Activated naive CD4-positive, alpha-beta T cell treated with anti-CD3 and anti-CD28 coated beads, Interleukin-2, amount 10 ng/mL, durations not matched to agents 7 days and 5 days (primary cell): ENCODE data around the gene NR1I2.

Experiments used
- CTCF ChIA-PET: fragments of 350-600 bp; sonication (Branson Sonifier 250); formaldehyde crosslinking; loops from one replicate; lab custom pipeline; 2021; ENCODE audit warnings: antibody characterized with exemption; lab: Charles Lee
- DNase-seq: peaks from one replicate; pipeline ENCODE4 v3.0.0-alpha.2; 2020
- H3K27ac Mint-ChIP-seq: one replicate; pipeline ENCODE4 v1.8.0; 2021; ENCODE audit warnings: mild to moderate bottlenecking, moderate library complexity, mixed read lengths
- H3K27me3 Mint-ChIP-seq: one replicate; pipeline ENCODE4 v1.8.0; 2021; ENCODE audit warnings: mild to moderate bottlenecking, mixed read lengths
- H3K36me3 Mint-ChIP-seq: one replicate; pipeline ENCODE4 v1.8.0; 2021; ENCODE audit warnings: mixed read lengths
- H3K4me1 Mint-ChIP-seq: one replicate; pipeline ENCODE4 v1.8.0; 2021; ENCODE audit warnings: mixed read lengths
- H3K4me3 Mint-ChIP-seq: one replicate; pipeline ENCODE4 v1.8.0; 2021; ENCODE audit warnings: mild to moderate bottlenecking, moderate library complexity, mixed read lengths
- H3K9me3 Mint-ChIP-seq: one replicate; pipeline ENCODE4 v1.8.0; 2021; ENCODE audit warnings: mixed read lengths

The NR1I2 gene

DNA sequence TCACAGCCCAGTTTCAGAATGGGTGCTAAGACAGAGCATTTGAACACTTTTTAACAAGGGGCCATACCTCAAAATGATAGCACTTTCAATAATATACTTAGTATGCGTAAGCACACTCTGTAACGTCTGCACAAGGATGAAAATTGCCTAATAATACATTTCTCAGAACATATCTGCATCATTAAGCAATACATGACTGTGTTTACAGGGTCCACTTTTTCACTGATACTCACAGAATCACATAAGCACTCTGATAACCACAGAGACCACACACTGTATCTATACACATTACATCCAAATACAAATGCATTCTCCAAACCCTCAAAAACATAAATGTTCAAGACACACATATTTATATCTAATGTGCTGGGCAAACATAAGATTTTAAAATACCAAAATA lies 79.8 kb downstream of the NR1I2 start:
- Mint-ChIP-seq H3K36me3 (peaks cover 55% of the 10 kb centered on the region), H3K4me1 (peaks cover 5% of the 10 kb centered on the region), H3K4me3 (no peak overlapping the region), H3K27me3 (no peaks in the 10 kb centered on the region), H3K9me3 (peaks cover under 1% of the 10 kb centered on the region), H3K27ac (no peak overlapping the region)
- CTCF ChIA-PET, result no interaction called here
- no peak for DNase-seq

DNA sequence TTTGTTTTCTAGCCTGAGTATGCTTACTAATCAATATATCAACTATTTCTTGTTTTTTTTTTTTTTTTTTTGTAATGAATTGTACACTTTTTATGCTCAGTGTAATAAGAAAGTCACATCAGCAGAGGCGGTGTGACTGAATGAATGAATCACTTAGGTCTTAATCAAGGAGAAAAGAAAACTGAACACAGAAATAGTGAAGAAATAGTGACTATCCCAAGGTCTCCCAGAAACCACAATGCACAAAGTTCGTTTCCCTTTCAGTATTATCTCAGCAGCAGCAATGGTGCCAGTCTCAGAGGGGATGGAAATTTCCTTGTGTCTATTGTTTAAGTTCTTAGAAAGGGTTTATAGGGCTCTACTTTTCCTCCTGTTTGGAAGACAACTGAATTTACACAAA lies 80.7 kb downstream of the NR1I2 start:
- Mint-ChIP-seq H3K9me3 (no peaks in the 10 kb centered on the region), H3K36me3 (peaks cover 52% of the 10 kb centered on the region), H3K27ac (no peak overlapping the region), H3K27me3 (no peaks in the 10 kb centered on the region), H3K4me3 (no peak overlapping the region), H3K4me1 (no peaks in the 10 kb centered on the region)
- CTCF ChIA-PET, result no interaction called here
- no peak for DNase-seq

DNA sequence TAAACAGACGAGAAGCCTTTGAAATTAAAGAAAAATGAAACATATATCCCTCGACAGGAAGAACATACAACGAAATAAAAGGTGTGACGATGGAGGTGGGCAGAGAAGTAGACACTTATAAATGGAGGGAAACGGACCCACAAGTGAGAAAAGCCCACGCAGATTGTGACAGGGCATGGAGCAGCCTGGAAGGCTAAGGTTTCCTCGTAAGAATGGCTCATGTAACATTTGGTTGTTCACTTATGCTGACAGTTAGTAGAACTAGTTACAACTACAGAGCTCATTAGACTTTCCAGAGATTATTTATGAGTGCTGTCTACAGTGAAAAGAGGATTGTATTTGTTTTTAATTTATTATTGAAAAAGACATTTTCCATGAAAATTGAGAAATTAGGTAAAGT lies 82.6 kb downstream of the NR1I2 start:
- Mint-ChIP-seq H3K4me3 (no peak overlapping the region), H3K9me3 (no peaks in the 10 kb centered on the region), H3K27me3 (no peaks in the 10 kb centered on the region), H3K36me3 (peaks cover 44% of the 10 kb centered on the region), H3K27ac (no peak overlapping the region), H3K4me1 (peaks cover 8% of the 10 kb centered on the region)
- no peak for DNase-seq
- CTCF ChIA-PET, result interaction anchor here (1.2 kb wide), 1 partner anchor 9 kb away, joined by 3 read pairs; no protein-coding TSS in a partner anchor
